ENCODE measurements around the gene ZNF282.
"Not testable (repeated sequence)": the region's sequence is repeated elsewhere in the genome, so short reads cannot be mapped to it uniquely, and the experiment has no call there.

Gene ZNF282

DNA sequence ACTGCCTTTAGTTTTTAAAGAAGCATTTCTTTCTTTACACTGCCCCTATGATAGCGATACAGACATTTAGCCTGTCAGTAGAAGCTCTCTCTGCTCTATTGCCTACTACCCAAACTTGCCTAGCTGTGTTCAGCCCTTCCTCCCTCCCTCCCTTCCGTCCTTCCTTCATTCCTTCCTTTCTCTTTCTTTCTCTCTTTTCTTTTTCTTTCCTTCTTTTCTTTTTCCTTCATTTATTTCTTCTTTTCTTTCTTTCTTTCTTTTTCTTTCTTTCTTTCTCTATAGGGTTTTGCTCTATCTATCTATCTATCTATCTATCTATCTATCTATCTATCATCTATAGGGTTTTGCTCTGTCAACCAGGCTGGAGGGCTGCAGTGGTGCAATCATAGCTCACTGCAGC, 37.0 kb downstream of the ZNF282 start:
- Histone ChIP-seq H3K9me3 (no peaks in the 10 kb centered on the region), H3K4me3 (ENCODE audit: low read depth in 1 of 2, low read length in 1 of 2) (no peak overlapping the region), H3K36me3 (no peaks in the 10 kb centered on the region), H3K4me1 (ENCODE audit: control insufficient read depth in 1 of 2, insufficient read depth in 1 of 2, low read depth in 1 of 2, low read length in 1 of 2) (peaks cover 4 to 7% of the 10 kb centered on the region in 2 experiments), H3K27ac (no peak overlapping the region), H3K27me3 (peaks cover 16% of the 10 kb centered on the region)
- TF ChIP-seq, protein P1, sequence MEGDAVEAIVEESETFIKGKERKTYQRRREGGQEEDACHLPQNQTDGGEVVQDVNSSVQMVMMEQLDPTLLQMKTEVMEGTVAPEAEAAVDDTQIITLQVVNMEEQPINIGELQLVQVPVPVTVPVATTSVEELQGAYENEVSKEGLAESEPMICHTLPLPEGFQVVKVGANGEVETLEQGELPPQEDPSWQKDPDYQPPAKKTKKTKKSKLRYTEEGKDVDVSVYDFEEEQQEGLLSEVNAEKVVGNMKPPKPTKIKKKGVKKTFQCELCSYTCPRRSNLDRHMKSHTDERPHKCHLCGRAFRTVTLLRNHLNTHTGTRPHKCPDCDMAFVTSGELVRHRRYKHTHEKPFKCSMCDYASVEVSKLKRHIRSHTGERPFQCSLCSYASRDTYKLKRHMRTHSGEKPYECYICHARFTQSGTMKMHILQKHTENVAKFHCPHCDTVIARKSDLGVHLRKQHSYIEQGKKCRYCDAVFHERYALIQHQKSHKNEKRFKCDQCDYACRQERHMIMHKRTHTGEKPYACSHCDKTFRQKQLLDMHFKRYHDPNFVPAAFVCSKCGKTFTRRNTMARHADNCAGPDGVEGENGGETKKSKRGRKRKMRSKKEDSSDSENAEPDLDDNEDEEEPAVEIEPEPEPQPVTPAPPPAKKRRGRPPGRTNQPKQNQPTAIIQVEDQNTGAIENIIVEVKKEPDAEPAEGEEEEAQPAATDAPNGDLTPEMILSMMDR (IDR thresholded peaks at IDR 0.05): no peak

- not testable (repeated sequence) for H3K27ac ChIP-seq; H3K9me3 ChIP-seq; H3K36me3 ChIP-seq; H3K4me3 ChIP-seq (ENCODE audit: low read depth in 1 of 2, low read length in 1 of 2); H3K4me1 ChIP-seq (ENCODE audit: control insufficient read depth in 1 of 2, insufficient read depth in 1 of 2, low read depth in 1 of 2, low read length in 1 of 2)
- H3K27me3 ChIP-seq: peaks cover 20% of the 10 kb centered on the region
These were observed 38.4 kb downstream of the ZNF282 start for GRCh38 chr7:149233655-149234204.

DNA sequence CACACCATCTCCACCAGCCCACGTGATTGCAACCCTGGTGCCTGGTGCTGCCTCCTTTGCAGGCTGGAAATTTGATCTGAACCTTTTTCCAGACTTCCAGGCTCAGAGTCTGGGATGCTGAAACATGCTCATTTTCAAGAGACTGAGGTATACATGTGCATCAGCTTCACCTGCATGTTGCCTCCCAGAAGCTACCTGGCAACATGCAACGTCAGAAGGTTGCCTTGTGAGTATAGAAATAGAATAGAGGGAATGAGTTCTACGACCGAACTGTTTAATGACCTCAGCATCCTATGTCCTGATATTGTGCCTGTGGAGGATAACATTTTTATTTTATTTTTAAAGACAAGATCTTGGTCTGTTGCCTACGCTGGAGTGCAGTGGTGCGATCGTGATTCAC, 42.2 kb downstream of the ZNF282 start:
- H3K9me3 ChIP-seq: no peaks in the 10 kb centered on the region
- no peaks in the 10 kb centered on the region for H3K36me3 ChIP-seq
- no peak overlapping the region for H3K27ac ChIP-seq
- H3K4me3 ChIP-seq (ENCODE audit: low read depth in 1 of 2, low read length in 1 of 2): no peak overlapping the region
- peaks cover 16 to 18% of the 10 kb centered on the region in 2 experiments for H3K4me1 ChIP-seq (ENCODE audit: control insufficient read depth in 1 of 2, insufficient read depth in 1 of 2, low read depth in 1 of 2, low read length in 1 of 2)
- TF ChIP-seq, protein P1 (IDR thresholded peaks at IDR 0.05): no peak
- H3K27me3 ChIP-seq: peaks cover 20% of the 10 kb centered on the region

DNA sequence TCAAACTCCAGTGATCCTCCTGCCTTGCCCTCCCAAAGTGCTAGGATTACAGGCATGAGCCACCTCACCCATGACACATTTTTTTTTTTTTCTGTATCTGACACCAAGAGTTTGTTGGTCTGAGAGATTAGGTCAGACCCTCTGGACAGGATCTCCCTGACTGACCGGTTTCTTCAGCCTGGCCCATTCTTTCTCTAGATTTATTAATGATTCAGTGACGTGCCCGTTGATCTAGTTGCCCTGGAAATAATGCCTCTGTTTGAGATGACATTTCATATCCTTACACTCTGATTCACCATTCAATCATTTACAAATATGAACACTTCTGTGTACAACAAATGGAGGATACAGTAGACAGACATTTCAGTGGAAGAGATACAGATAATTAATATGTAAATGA, 42.7 kb downstream of the ZNF282 start:
- peaks cover 20% of the 10 kb centered on the region for H3K27me3 ChIP-seq
- no peaks in the 10 kb centered on the region for H3K9me3 ChIP-seq
- no peaks in the 10 kb centered on the region for H3K36me3 ChIP-seq
- peaks cover 16 to 18% of the 10 kb centered on the region in 2 experiments for H3K4me1 ChIP-seq (ENCODE audit: control insufficient read depth in 1 of 2, insufficient read depth in 1 of 2, low read depth in 1 of 2, low read length in 1 of 2)
- TF ChIP-seq, protein P1 (IDR thresholded peaks at IDR 0.05): no peak
- no peak overlapping the region for H3K4me3 ChIP-seq (ENCODE audit: low read depth in 1 of 2, low read length in 1 of 2)
- no peak overlapping the region for H3K27ac ChIP-seq

- Histone ChIP-seq H3K4me1 (ENCODE audit: control insufficient read depth in 1 of 2, insufficient read depth in 1 of 2, low read depth in 1 of 2, low read length in 1 of 2) (peaks cover 16 to 18% of the 10 kb centered on the region in 2 experiments), H3K4me3 (ENCODE audit: low read depth in 1 of 2, low read length in 1 of 2) (peak within 1 kb of the TSS; percentile 74 to 89), H3K27ac (peak within 1 kb of the TSS; percentile 67), H3K27me3 (peaks cover 20% of the 10 kb centered on the region), H3K36me3 (no peaks in the 10 kb centered on the region), H3K9me3 (no peaks in the 10 kb centered on the region)
- TF ChIP-seq, protein P1 (IDR thresholded peaks at IDR 0.05): peak; percentile 88
These were observed 44.2 kb downstream of the ZNF282 start, which contains the start of gene ZNF212 for GRCh38 chr7:149239345-149240143. Gene ZNF212, plus strand, starts transcription at chr7:149239651. Its CDS starts 128 bp downstream, at chr7:149239779.

GRCh38 chr7:149240637-149241036, 45.3 kb downstream of the ZNF282 start:
- TF ChIP-seq, protein P1 (IDR thresholded peaks at IDR 0.05): no peak
- no peak overlapping the region for H3K27ac ChIP-seq
- H3K4me1 ChIP-seq (ENCODE audit: control insufficient read depth in 1 of 2, insufficient read depth in 1 of 2, low read depth in 1 of 2, low read length in 1 of 2): peaks cover 16 to 18% of the 10 kb centered on the region in 2 experiments

More at GRCh38 chr7:149240637-149241036, 45.3 kb downstream of the ZNF282 start:
- H3K27me3 ChIP-seq: peaks cover 19% of the 10 kb centered on the region
- no peaks in the 10 kb centered on the region for H3K9me3 ChIP-seq
- no peaks in the 10 kb centered on the region for H3K36me3 ChIP-seq
- H3K4me3 ChIP-seq (ENCODE audit: low read depth in 1 of 2, low read length in 1 of 2): peak overlapping the region; percentile 74 to 89

Measured in neutrophil (primary cell).